GM12872 (cell line): ENCODE results near the gene YBX3.

Experiments used
- TF ChIP-seq, protein P1 (sequence below): IDR thresholded peaks from 3 replicates; pipeline ENCODE4 v1.5.1; 2011; ENCODE audit warnings: low read depth, mild to moderate bottlenecking, low read length, moderate library complexity; ENCODE audit not compliant: insufficient read depth

YBX3 gene

DNA sequence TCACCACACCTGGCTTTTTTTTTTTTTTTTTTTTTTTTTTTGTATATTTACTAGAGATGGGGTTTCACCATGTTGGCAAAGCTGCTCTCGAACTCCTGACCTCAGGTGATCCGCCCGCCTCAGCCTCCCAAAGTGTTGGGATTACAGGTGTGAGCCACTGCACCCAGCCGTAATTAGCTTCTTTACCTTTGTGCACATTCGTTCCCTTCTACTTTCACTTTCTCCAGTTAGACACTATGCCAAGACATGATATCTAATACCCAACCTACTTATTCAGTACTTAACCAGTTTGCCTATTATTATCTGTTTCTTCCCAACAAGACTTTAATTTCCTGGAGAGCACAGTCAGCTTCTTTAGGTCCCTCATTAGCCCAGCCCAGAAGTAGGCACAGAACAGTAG, 54.6 kb downstream of the YBX3 start:
- TF ChIP-seq, protein P1, sequence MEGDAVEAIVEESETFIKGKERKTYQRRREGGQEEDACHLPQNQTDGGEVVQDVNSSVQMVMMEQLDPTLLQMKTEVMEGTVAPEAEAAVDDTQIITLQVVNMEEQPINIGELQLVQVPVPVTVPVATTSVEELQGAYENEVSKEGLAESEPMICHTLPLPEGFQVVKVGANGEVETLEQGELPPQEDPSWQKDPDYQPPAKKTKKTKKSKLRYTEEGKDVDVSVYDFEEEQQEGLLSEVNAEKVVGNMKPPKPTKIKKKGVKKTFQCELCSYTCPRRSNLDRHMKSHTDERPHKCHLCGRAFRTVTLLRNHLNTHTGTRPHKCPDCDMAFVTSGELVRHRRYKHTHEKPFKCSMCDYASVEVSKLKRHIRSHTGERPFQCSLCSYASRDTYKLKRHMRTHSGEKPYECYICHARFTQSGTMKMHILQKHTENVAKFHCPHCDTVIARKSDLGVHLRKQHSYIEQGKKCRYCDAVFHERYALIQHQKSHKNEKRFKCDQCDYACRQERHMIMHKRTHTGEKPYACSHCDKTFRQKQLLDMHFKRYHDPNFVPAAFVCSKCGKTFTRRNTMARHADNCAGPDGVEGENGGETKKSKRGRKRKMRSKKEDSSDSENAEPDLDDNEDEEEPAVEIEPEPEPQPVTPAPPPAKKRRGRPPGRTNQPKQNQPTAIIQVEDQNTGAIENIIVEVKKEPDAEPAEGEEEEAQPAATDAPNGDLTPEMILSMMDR = no peak

GRCh38 chr12:10667581-10667980, 55.5 kb downstream of the YBX3 start:
- TF ChIP-seq, protein P1 = no peak

- TF ChIP-seq, protein P1 = no peak
These were observed 58.6 kb downstream of the YBX3 start for GRCh38 chr12:10664499-10664898.

DNA sequence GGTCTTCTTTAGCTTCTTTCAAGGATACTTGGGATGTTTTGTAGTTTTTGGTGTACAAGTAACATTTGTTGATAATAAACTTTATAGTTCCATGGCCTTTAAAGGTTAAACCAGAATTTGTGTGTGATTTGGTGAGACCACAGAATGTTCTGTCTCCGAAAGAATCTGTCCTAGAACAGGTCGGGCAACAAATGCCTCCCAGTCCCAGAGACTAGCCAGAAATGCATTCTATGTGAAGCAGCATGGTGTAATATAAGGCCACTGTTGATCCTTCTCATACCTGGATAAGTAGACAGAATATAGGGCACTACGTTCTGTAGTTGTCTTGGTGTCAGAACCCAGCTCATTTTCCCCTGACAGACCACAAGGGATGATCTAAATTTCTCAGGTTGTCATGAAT, 59.3 kb downstream of the YBX3 start:
- TF ChIP-seq, protein P1 = no peak

DNA sequence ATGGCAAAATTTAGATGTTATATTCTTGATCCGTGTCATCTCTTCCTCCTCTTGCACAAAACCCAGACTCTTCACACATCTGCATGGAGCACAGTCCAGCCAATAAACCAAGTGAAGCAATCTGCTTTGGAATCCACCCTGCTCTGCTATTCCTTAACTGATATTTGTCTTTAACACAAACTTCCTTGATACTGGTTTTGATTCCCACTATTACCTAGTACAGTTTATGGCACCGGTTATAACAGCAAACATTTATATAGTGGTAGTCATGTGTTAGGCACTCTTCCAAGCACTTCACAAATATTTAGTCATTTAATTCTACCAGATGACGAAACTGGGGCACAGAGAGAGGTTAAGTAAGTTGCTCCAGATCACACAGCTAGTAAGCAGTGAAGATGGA, 61.8 kb downstream of the YBX3 start:
- TF ChIP-seq, protein P1 = no peak

- TF ChIP-seq, protein P1 = no peak
These were observed 69.1 kb downstream of the YBX3 start for GRCh38 chr12:10654003-10654402.

DNA sequence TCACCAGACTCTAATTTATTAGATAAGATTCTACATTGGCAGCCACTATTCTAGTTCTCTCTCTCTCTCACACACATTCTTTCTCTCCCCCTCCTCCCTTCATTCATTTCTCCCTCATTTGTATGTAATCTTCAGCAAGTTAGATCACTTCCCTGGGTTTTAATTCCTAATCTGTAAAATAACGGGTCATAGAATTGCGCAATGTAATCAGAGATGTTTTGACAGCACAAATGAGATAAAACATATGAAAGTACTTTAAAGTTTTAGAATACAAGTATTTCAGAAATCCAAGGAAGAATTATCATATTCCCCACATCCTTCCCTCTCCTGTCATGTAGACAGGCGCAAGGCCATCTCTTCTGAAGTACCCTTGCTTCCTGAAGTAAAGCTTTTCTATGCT, 70.9 kb downstream of the YBX3 start:
- TF ChIP-seq, protein P1 = no peak
